GM23338 (cell line): ENCODE data around the gene EXOG. TPM values are rescaled to one million over a fixed set of nuclear protein-coding genes. Genes with fewer than 3 reads are reported as not detected.

Source experiments
- ATAC-seq: fragments of 200-7000 bp; cut with Tn5 transposase; 3 replicates; pipeline ENCODE4 v1.9.1; 2020
- DNase-seq: peaks from one replicate; pipeline ENCODE4 v3.0.0-alpha.2; 2015; ENCODE audit warnings: low spot score
- H2AFZ ChIP-seq: fragments of 200-600 bp; sonication (generic); 2 replicates; pipeline ENCODE4 v1.8.0; 2016; ENCODE audit warnings: antibody characterized with exemption, mild to moderate bottlenecking, moderate library complexity
- H3F3A ChIP-seq: fragments of 200-600 bp; sonication (generic); replicated peaks from 2 replicates; pipeline ENCODE4 v1.8.0; 2017; ENCODE audit warnings: antibody characterized with exemption, mixed run types, low read depth
- H3K27ac ChIP-seq: fragments of 200-600 bp; sonication (generic); 2 replicates; pipeline ENCODE4 v1.6.1; 2016; ENCODE audit warnings: low read depth
- H3K27me3 ChIP-seq: fragments of 200-600 bp; sonication (generic); 2 replicates; pipeline ENCODE4 v1.8.0; 2016; ENCODE audit warnings: mild to moderate bottlenecking, mixed run types, moderate library complexity; ENCODE audit not compliant: insufficient read depth
- H3K36me3 ChIP-seq: fragments of 200-600 bp; sonication (generic); 2 replicates; pipeline ENCODE4 v1.8.0; 2016; ENCODE audit warnings: mild to moderate bottlenecking; ENCODE audit not compliant: insufficient read depth
- H3K4me1 ChIP-seq: fragments of 200-600 bp; sonication (generic); 2 replicates; pipeline ENCODE4 v1.8.0; 2016; ENCODE audit warnings: mild to moderate bottlenecking, moderate library complexity; ENCODE audit not compliant: insufficient read depth
- H3K4me2 ChIP-seq: fragments of 200-600 bp; sonication (generic); 2 replicates; pipeline ENCODE4 v1.7.1; 2017; ENCODE audit warnings: mixed run types
- H3K4me3 ChIP-seq: fragments of 200-600 bp; sonication (generic); 2 replicates; pipeline ENCODE4 v1.6.1; 2016; ENCODE audit warnings: mixed run types
- H3K79me2 ChIP-seq: fragments of 200-600 bp; sonication (generic); replicated peaks from 2 replicates; pipeline ENCODE4 v1.8.0; 2017; ENCODE audit warnings: mild to moderate bottlenecking; ENCODE audit not compliant: insufficient read depth
- H3K9me2 ChIP-seq: fragments of 200-600 bp; sonication (generic); 2 replicates; pipeline ENCODE4 v1.8.0; 2017; ENCODE audit not compliant: insufficient read depth
- H4K20me1 ChIP-seq: fragments of 200-600 bp; sonication (generic); replicated peaks from 2 replicates; pipeline ENCODE4 v1.8.0; 2017; ENCODE audit warnings: mild to moderate bottlenecking; ENCODE audit not compliant: insufficient read depth
- H3K27ac Mint-ChIP-seq: 2 replicates; pipeline ENCODE4 v1.8.0; 2020; ENCODE audit warnings: inconsistent platforms, mild to moderate bottlenecking, moderate library complexity, mixed read lengths
- H3K27me3 Mint-ChIP-seq: 3 replicates; pipeline ENCODE4 v1.8.0; 2022; ENCODE audit warnings: low read depth, mild to moderate bottlenecking, moderate library complexity, mixed read lengths, inconsistent platforms; ENCODE audit not compliant: insufficient read depth, poor library complexity
- H3K36me3 Mint-ChIP-seq: 3 replicates; pipeline ENCODE4 v1.8.0; 2021; ENCODE audit warnings: low read depth, mild to moderate bottlenecking, inconsistent platforms, moderate library complexity, mixed read lengths
- H3K4me1 Mint-ChIP-seq: 3 replicates; pipeline ENCODE4 v1.8.0; 2020; ENCODE audit warnings: mild to moderate bottlenecking, inconsistent platforms, mixed read lengths
- H3K4me3 Mint-ChIP-seq: 3 replicates; pipeline ENCODE4 v1.8.0; 2021; ENCODE audit warnings: moderate library complexity, mild to moderate bottlenecking, inconsistent platforms, mixed read lengths
- H3K9me3 Mint-ChIP-seq: 3 replicates; pipeline ENCODE4 v1.8.0; 2020; ENCODE audit warnings: moderate library complexity, mild to moderate bottlenecking, inconsistent platforms, mixed read lengths
- CREB1 ChIP-seq: fragments of 250-450 bp; sonication (Bioruptor Pico); IDR thresholded peaks from 2 replicates; pipeline ENCODE4 v1.5.0; 2020; ENCODE audit warnings: low read depth, mild to moderate bottlenecking, moderate library complexity
- CTCF ChIP-seq, 2 experiments: fragments of 200-600 bp in 1 of 2; sonication (generic) in 1 of 2; conservative IDR thresholded peaks; 2 replicates each; pipeline versions ENCODE4 v1.5.1 to v1.6.1; 2016 to 2017; ENCODE audit warnings: antibody characterized with exemption in 2 of 2, low read depth in 2 of 2, mild to moderate bottlenecking in 2 of 2, moderate library complexity in 1 of 2
- ETS1 ChIP-seq: IDR thresholded peaks from 2 replicates; pipeline ENCODE4 v1.6.1; 2016; ENCODE audit warnings: antibody characterized with exemption
- EZH2 ChIP-seq: fragments of 200-600 bp; sonication (generic); IDR thresholded peaks from one replicate; pipeline ENCODE4 v1.8.0; 2017; ENCODE audit warnings: antibody characterized with exemption, mild to moderate bottlenecking, low read depth; ENCODE audit not compliant: unreplicated experiment
- EZH2phosphoT487 ChIP-seq: fragments of 200-600 bp; sonication (generic); IDR thresholded peaks from one replicate; pipeline ENCODE4 v1.8.1; 2018; ENCODE audit warnings: antibody characterized with exemption; ENCODE audit not compliant: unreplicated experiment
- JUNB ChIP-seq: IDR thresholded peaks from one replicate; pipeline ENCODE4 v1.6.1; 2016; ENCODE audit warnings: antibody characterized with exemption; ENCODE audit not compliant: unreplicated experiment
- NANOG ChIP-seq: IDR thresholded peaks from 2 replicates; pipeline ENCODE4 v1.6.1; 2016; ENCODE audit warnings: antibody characterized with exemption, borderline replicate concordance
- POLR2AphosphoS5 ChIP-seq: IDR thresholded peaks from 2 replicates; pipeline ENCODE4 v1.6.1; 2016; ENCODE audit warnings: antibody characterized with exemption, low read depth
- STAT1 ChIP-seq: IDR thresholded peaks from one replicate; pipeline ENCODE4 v1.6.1; 2016; ENCODE audit warnings: antibody characterized with exemption; ENCODE audit not compliant: unreplicated experiment
- ZNF114 ChIP-seq: fragments of 250-450 bp; sonication (Bioruptor Pico); IDR thresholded peaks from 2 replicates; pipeline ENCODE4 v1.5.0; 2020; ENCODE audit warnings: mild to moderate bottlenecking, moderate library complexity
- ZNF331 ChIP-seq: fragments of 250-450 bp; sonication (Bioruptor Pico); IDR thresholded peaks from 2 replicates; pipeline ENCODE4 v1.5.0; 2020; ENCODE audit warnings: low read depth, mild to moderate bottlenecking, moderate library complexity
- ZNF462 ChIP-seq: fragments of 250-450 bp; sonication (Bioruptor Pico); IDR thresholded peaks from 2 replicates; pipeline ENCODE4 v1.5.0; 2020; ENCODE audit warnings: mild to moderate bottlenecking, moderate library complexity
- polyA plus RNA-seq: library from polyadenylated mRNA; unstranded; fragments of >200 nt; fragmentation: Nextera tagmentation; extraction: Ambion mirVana; gene quantifications from 2 replicates; pipeline ENCODE4 v1.2.1, GENCODE V29; 2016
- total RNA-seq: library from RNA; depleted of rRNA; stranded (reverse); fragments of >200 nt; shearing (Covaris generic); gene quantifications from 2 replicates; pipeline ENCODE4 v1.2.3, GENCODE V29; 2014

Gene EXOG
- total and polyA plus RNA-seq, 2 experiments from 2014 or later = 9.7 to 11.3 TPM

GRCh38 chr3:38511546-38511945 lies 15.4 kb downstream of the EXOG start:
- Histone ChIP-seq H3K79me2 (no peaks in the 10 kb centered on the region), H3K36me3 (0 out of 2 replicates have a peak, but pooled peaks cover 6% of the 10 kb centered on the region), H3K9me2 (no peaks in the 10 kb centered on the region), H4K20me1 (peaks cover 5% of the 10 kb centered on the region; the same call in 1 of the 2 replicates), H2AFZ (no peak overlapping the region), H3K4me2 (no peak overlapping the region), H3K4me1 (no peaks in the 10 kb centered on the region), H3F3A (no peaks in the 10 kb centered on the region), H3K27ac (no peak overlapping the region), H3K4me3 (no peak overlapping the region), H3K27me3 (no peaks in the 10 kb centered on the region)
- Mint-ChIP-seq H3K4me1 (no peaks in the 10 kb centered on the region), H3K27ac (no peak overlapping the region), H3K27me3 (no peaks in the 10 kb centered on the region), H3K36me3 (peaks cover 21% of the 10 kb centered on the region), H3K9me3 (no peaks in the 10 kb centered on the region), H3K4me3 (no peak overlapping the region)
- ATAC-seq (no peak), DNase-seq (no peak)
- TF ChIP-seq ETS1 = no peak
- TF ChIP-seq ZNF114 (CRISPR knock-in tag) = no peak
- no peak for TF ChIP-seq JUNB

- no peak for DNase-seq
- Mint-ChIP-seq H3K4me3 (no peak overlapping the region), H3K4me1 (peaks cover 22% of the 10 kb centered on the region), H3K27me3 (no peaks in the 10 kb centered on the region), H3K27ac (no peak overlapping the region), H3K36me3 (peaks cover 12% of the 10 kb centered on the region), H3K9me3 (no peaks in the 10 kb centered on the region)
- H3K27ac ChIP-seq = no peak overlapping the region
- no peaks in the 10 kb centered on the region for H3F3A ChIP-seq
- H3K4me2 ChIP-seq = no peak overlapping the region
- no peaks in the 10 kb centered on the region for H3K79me2 ChIP-seq
- H3K27me3 ChIP-seq = no peaks in the 10 kb centered on the region
- H4K20me1 ChIP-seq = peaks cover 5% of the 10 kb centered on the region; the same call in 1 of the 2 replicates
- H3K36me3 ChIP-seq = no peaks in the 10 kb centered on the region
- ATAC-seq = no peak
- H3K4me3 ChIP-seq = no peak overlapping the region
- H3K4me1 ChIP-seq = peaks cover 20% of the 10 kb centered on the region
- no peaks in the 10 kb centered on the region for H3K9me2 ChIP-seq
- H2AFZ ChIP-seq = no peak overlapping the region
- no peak for TF ChIP-seq STAT1
- no peak for TF ChIP-seq ETS1
- no peak for TF ChIP-seq NANOG
- TF ChIP-seq ZNF331 (CRISPR knock-in tag) = no peak
- TF ChIP-seq EZH2 = no peak
- no peak for TF ChIP-seq ZNF114 (CRISPR knock-in tag)
- TF ChIP-seq CREB1 = no peak
- TF ChIP-seq CTCF (conservative IDR thresholded peaks at IDR 0.05; ENCODE audit: low read depth in 2 of 2) = no peak
- no peak for TF ChIP-seq EZH2phosphoT487
- no peak for TF ChIP-seq JUNB
- TF ChIP-seq ZNF462 (CRISPR knock-in tag) = no peak
- TF ChIP-seq POLR2AphosphoS5 = no peak
Observed at GRCh38 chr3:38515367-38515766, 19.2 kb downstream of the EXOG start.
